HCT116 (cell line): ENCODE measurements around the gene TICAM1.

Source experiments
- ATF3 ChIP-seq: IDR thresholded peaks from 2 replicates; pipeline ENCODE4 v1.6.1; 2012
- ELF1 ChIP-seq: IDR thresholded peaks from 2 replicates; pipeline ENCODE4 v1.6.1; 2012; ENCODE audit warnings: low read depth, borderline replicate concordance
- JUND ChIP-seq: IDR thresholded peaks from 2 replicates; pipeline ENCODE4 v1.6.1; 2012
- MAX ChIP-seq: IDR thresholded peaks from 2 replicates; pipeline ENCODE4 v1.6.1; 2012
- POLR2A ChIP-seq: IDR thresholded peaks from 2 replicates; pipeline ENCODE4 v1.7.0; 2011; ENCODE audit warnings: borderline replicate concordance; ENCODE audit not compliant: insufficient read depth, insufficient read length; ENCODE audit errors: extremely low read depth
- POLR2AphosphoS5 ChIP-seq: IDR thresholded peaks from 2 replicates; pipeline ENCODE4 v1.6.1; 2011; ENCODE audit warnings: mild to moderate bottlenecking, low read depth, low read length, moderate library complexity
- RAD21 ChIP-seq: IDR thresholded peaks from 2 replicates; pipeline ENCODE4 v1.6.1; 2012; ENCODE audit warnings: low read depth, mild to moderate bottlenecking
- SP1 ChIP-seq: IDR thresholded peaks from 2 replicates; pipeline ENCODE4 v1.6.1; 2012; ENCODE audit warnings: low read depth
- SRF ChIP-seq: IDR thresholded peaks from 2 replicates; pipeline ENCODE4 v1.6.1; 2012; ENCODE audit warnings: low read depth
- TCF7L2 ChIP-seq: IDR thresholded peaks from 2 replicates; pipeline ENCODE4 v1.7.0; 2011; ENCODE audit warnings: borderline replicate concordance, inconsistent platforms; ENCODE audit not compliant: insufficient read depth, insufficient read length; ENCODE audit errors: extremely low read depth
- ZNF274 ChIP-seq: fragments of 200-500 bp; sonication (Bioruptor generic); IDR thresholded peaks from 2 replicates; pipeline ENCODE4 v1.6.1; 2014; ENCODE audit warnings: mild to moderate bottlenecking, low read depth, low read length, inconsistent platforms
- TF ChIP-seq, protein P1 (sequence below), 3 experiments: fragments of 200-600 bp in 1 of 3; sonication (generic) in 1 of 3; IDR thresholded peaks in 2 of 3; conservative IDR thresholded peaks in 1 of 3; 2 replicates each; pipeline ENCODE4 v1.5.1; 2012 to 2017; ENCODE audit warnings: low read depth in 2 of 3, low read length in 2 of 3, antibody characterized with exemption in 1 of 3, borderline replicate concordance in 1 of 3, control low read depth in 1 of 3, mild to moderate bottlenecking in 1 of 3, mixed read lengths in 1 of 3, mixed run types in 1 of 3, moderate library complexity in 1 of 3; ENCODE audit not compliant: insufficient read depth in 1 of 3
- TF ChIP-seq, protein P2 (sequence below): IDR thresholded peaks from 2 replicates; pipeline ENCODE4 v1.6.1; 2011; ENCODE audit warnings: mild to moderate bottlenecking, low read length, moderate library complexity; ENCODE audit not compliant: insufficient replicate concordance; ENCODE audit errors: extremely low read depth

GRCh38 chr19:4839192-4839591 lies 7.7 kb upstream of the TICAM1 start:
- TF ChIP-seq ZNF274 (no peak), SRF (no peak), MAX (no peak), SP1 (no peak), POLR2A (no peak), TCF7L2 (no peak), ATF3 (no peak), POLR2AphosphoS5 (no peak), ELF1 (no peak), RAD21 (no peak), JUND (no peak)
- TF ChIP-seq, protein P1, sequence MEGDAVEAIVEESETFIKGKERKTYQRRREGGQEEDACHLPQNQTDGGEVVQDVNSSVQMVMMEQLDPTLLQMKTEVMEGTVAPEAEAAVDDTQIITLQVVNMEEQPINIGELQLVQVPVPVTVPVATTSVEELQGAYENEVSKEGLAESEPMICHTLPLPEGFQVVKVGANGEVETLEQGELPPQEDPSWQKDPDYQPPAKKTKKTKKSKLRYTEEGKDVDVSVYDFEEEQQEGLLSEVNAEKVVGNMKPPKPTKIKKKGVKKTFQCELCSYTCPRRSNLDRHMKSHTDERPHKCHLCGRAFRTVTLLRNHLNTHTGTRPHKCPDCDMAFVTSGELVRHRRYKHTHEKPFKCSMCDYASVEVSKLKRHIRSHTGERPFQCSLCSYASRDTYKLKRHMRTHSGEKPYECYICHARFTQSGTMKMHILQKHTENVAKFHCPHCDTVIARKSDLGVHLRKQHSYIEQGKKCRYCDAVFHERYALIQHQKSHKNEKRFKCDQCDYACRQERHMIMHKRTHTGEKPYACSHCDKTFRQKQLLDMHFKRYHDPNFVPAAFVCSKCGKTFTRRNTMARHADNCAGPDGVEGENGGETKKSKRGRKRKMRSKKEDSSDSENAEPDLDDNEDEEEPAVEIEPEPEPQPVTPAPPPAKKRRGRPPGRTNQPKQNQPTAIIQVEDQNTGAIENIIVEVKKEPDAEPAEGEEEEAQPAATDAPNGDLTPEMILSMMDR (IDR thresholded peaks at IDR 0.05 in 2 of 3, conservative IDR thresholded peaks at IDR 0.05 in 1 of 3; ENCODE audit: borderline replicate concordance in 1 of 3, insufficient read depth in 1 of 3, low read depth in 2 of 3, low read length in 2 of 3) = no peak
- TF ChIP-seq, protein P2, sequence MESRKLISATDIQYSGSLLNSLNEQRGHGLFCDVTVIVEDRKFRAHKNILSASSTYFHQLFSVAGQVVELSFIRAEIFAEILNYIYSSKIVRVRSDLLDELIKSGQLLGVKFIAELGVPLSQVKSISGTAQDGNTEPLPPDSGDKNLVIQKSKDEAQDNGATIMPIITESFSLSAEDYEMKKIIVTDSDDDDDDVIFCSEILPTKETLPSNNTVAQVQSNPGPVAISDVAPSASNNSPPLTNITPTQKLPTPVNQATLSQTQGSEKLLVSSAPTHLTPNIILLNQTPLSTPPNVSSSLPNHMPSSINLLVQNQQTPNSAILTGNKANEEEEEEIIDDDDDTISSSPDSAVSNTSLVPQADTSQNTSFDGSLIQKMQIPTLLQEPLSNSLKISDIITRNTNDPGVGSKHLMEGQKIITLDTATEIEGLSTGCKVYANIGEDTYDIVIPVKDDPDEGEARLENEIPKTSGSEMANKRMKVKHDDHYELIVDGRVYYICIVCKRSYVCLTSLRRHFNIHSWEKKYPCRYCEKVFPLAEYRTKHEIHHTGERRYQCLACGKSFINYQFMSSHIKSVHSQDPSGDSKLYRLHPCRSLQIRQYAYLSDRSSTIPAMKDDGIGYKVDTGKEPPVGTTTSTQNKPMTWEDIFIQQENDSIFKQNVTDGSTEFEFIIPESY = no peak
